Stomach (tissue), 19 donors: ENCODE measurements around the gene TMEM101. TPM values are rescaled to one million over a fixed set of nuclear protein-coding genes. Genes with fewer than 3 reads are reported as not detected.

Experiments used
- DNase-seq, 2 donors: peaks; one replicate each; pipeline versions ENCODE4 v3.0.0 to v3.0.0-alpha.2; 2013 to 2019
- H3K27ac ChIP-seq, 5 donors: fragments of 200-600 bp in 4 of 5; sonication (generic) in 4 of 5; one replicate each; pipeline ENCODE4 v1.5.1; 2013 to 2019; ENCODE audit warnings: mild to moderate bottlenecking in 1 of 5, moderate library complexity in 1 of 5
- H3K27me3 ChIP-seq, 3 donors: fragments of 200-600 bp; sonication (generic); one replicate each; pipeline ENCODE4 v1.5.1; 2017 to 2019; ENCODE audit warnings: mixed run types in 1 of 3
- H3K36me3 ChIP-seq, 4 donors: fragments of 200-600 bp; sonication (generic); 1 replicate in 3 of 4; 2 replicates in 1 of 4; pipeline ENCODE4 v1.5.1; 2016 to 2019
- H3K4me1 ChIP-seq, 4 donors: fragments of 200-600 bp; sonication (generic); one replicate each; pipeline ENCODE4 v1.5.1; 2016 to 2019
- H3K4me3 ChIP-seq, 4 donors: fragments of 200-600 bp; sonication (generic) in 3 of 4; one replicate each; pipeline ENCODE4 v1.5.1; 2016 to 2019; ENCODE audit warnings: mild to moderate bottlenecking in 1 of 4
- H3K9me3 ChIP-seq, 4 donors: fragments of 200-600 bp; sonication (generic); one replicate each; pipeline ENCODE4 v1.5.1; 2016 to 2019
- EP300 ChIP-seq: sonication (generic); formaldehyde crosslinking; IDR thresholded peaks from one replicate; pipeline ENCODE4 v1.6.1; 2017; ENCODE audit warnings: antibody characterized with exemption
- POLR2A ChIP-seq, 4 donors: fragments of 450-650 bp; IDR thresholded peaks; one replicate each; pipeline ENCODE4 v1.6.1; 2016; ENCODE audit warnings: antibody characterized with exemption in 4 of 4, control low read depth in 2 of 4, mild to moderate bottlenecking in 1 of 4, moderate library complexity in 1 of 4
- POLR2AphosphoS5 ChIP-seq, 3 donors: sonication (generic); formaldehyde crosslinking; IDR thresholded peaks; one replicate each; pipeline ENCODE4 v1.6.1; 2016; ENCODE audit warnings: antibody characterized with exemption in 3 of 3
- WGBS, 5 donors: extraction: QIAGEN DNeasy Blood & Tissue Kit in 3 of 5; methylation state at CpG; one replicate each; pipeline versions ENCODE4 v1.1.5 to v1.1.7; 2013 to 2018; 5-methylcytosine and 5-hydroxymethylcytosine counted together
- intact Hi-C: fragments of 100-400 bp; cut with DNase I; formaldehyde crosslinking; loops from one replicate; pipeline ENCODE4 v1.15.1; 2023; ENCODE audit warnings: low total_unique reads
- long read RNA-seq, 10 donors: transcript quantifications; one replicate each; lab custom pipeline, GENCODE V29; 2026
- polyA plus RNA-seq, 3 donors: library from polyadenylated mRNA; stranded (reverse); fragments of 200-250 nt; gene quantifications; one replicate each; pipeline ENCODE4 v1.2.3, GENCODE V29; 2013
- total RNA-seq, 5 donors: library from RNA; depleted of rRNA; stranded (reverse); fragments of >200 nt; gene quantifications; one replicate each; pipeline versions ENCODE4 v1.1.0 to v1.2.3, GENCODE V29; 2014 to 2016
- TF ChIP-seq, protein P1 (sequence below), 7 experiments: fragments of 450-650 bp in 4 of 7; fragments of 200-600 bp in 3 of 7; sonication (generic) in 3 of 7; IDR thresholded peaks; one replicate each; pipeline ENCODE4 v1.5.1; 2016 to 2019; ENCODE audit warnings: antibody characterized with exemption in 7 of 7, control low read depth in 2 of 7, mild to moderate bottlenecking in 1 of 7
- donor health status: healthy with polysubstance abuse.
- donor health status: Bipolar disorder and iron deficiency.
- donor health status: healthy.

The TMEM101 gene
- total RNA-seq (10 to 100 TPM in 4 of 5 donors, 1 to 10 TPM in 1; 1.8 to 41.9 (median 17.7) TPM), polyA plus RNA-seq (10 to 100 TPM; 29.6 to 40.8 (median 38.0) TPM)
- long read RNA-seq, donor 1, transcript TMEM101-201 (4 exons, 1,536 nt), result major isoform, 5 of 5 reads
- long read RNA-seq, donor 1, partial matches to known transcripts, result 0 of 5 reads
- long read RNA-seq, donor 1, other reads (novel, unspliced or antisense), result 0 of 5 reads
- long read RNA-seq, donor 2, transcript TMEM101-201 (4 exons, 1,536 nt), result major isoform, 8 of 8 reads
- long read RNA-seq, donor 2, partial matches to known transcripts, result 0 of 8 reads
- long read RNA-seq, donor 2, other reads (novel, unspliced or antisense), result 0 of 8 reads
- long read RNA-seq, donor 3, partial matches to known transcripts, result 0 of 4 reads
- long read RNA-seq, donor 3, other reads (novel, unspliced or antisense), result 0 of 4 reads
- long read RNA-seq, donor 4, partial matches to known transcripts, result 0 of 1 reads
- long read RNA-seq, donor 4, other reads (novel, unspliced or antisense), result 0 of 1 reads
- long read RNA-seq, donor 5, transcript TMEM101-201 (4 exons, 1,536 nt), result major isoform, 6 of 7 reads
- long read RNA-seq, donor 5, partial matches to known transcripts, result 0 of 7 reads
- long read RNA-seq, donor 5, other reads (novel, unspliced or antisense), result 0 of 7 reads
- long read RNA-seq, donor 6, transcript TMEM101-201 (4 exons, 1,536 nt), result major isoform, 19 of 26 reads
- long read RNA-seq, donor 6, partial matches to known transcripts, result 7 of 26 reads
- long read RNA-seq, donor 6, other reads (novel, unspliced or antisense), result 0 of 26 reads
- long read RNA-seq, donor 7, transcript TMEM101-201 (4 exons, 1,536 nt), result major isoform, 11 of 11 reads
- long read RNA-seq, donor 7, partial matches to known transcripts, result 0 of 11 reads
- long read RNA-seq, donor 7, other reads (novel, unspliced or antisense), result 0 of 11 reads
- long read RNA-seq, donor 8, partial matches to known transcripts, result 6 of 10 reads
- long read RNA-seq, donor 8, other reads (novel, unspliced or antisense), result 0 of 10 reads
- long read RNA-seq, donor 9, transcript TMEM101-201 (4 exons, 1,536 nt), result major isoform, 12 of 12 reads
- long read RNA-seq, donor 9, partial matches to known transcripts, result 0 of 12 reads
- long read RNA-seq, donor 9, other reads (novel, unspliced or antisense), result 0 of 12 reads
- long read RNA-seq, donor 10, transcript TMEM101-201 (4 exons, 1,536 nt), result major isoform, 6 of 6 reads
- long read RNA-seq, donor 10, partial matches to known transcripts, result 0 of 6 reads
- long read RNA-seq, donor 10, other reads (novel, unspliced or antisense), result 0 of 6 reads

DNA sequence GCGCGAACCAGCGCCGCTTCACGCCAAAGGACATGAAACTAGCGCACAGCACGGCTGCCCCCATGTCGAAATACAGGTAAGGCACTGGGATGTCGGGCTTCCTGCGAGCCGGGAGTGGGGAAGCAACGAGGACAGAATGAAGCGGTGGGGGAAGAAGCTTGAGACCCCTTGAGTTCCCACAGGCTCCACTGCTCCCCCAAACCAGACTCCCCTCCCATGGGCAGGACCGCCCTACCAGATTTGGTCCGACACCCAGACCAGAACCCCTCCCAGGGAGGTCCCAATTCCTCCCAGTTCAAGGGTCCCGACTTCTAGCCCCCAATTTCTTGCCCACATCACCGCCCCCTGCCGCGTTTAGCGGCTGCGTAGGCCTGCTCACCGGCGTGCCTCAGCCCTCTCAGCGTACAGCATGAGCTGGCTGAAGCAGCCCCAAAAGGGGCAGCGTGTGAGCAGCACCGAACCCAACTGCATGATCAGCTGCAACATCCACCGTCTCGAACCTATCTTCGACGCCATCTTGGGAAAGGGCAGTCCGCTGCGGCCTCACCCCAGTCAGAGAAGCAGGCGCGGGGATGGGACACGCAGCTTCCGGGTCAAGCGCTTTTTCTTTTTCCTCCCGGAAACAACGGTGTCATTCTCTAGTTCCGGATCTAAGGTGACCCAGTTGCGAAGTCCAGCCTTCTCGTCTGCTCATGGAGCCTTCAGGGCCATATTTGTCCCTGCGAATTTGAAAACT is at the start of gene TMEM101:
TSS of gene TMEM101 (minus strand) at position 527 of the 736 bp plus-strand sequence. CDS start at position 516, 11 bp downstream.
- Histone ChIP-seq H3K4me3 (peak within 1 kb of the TSS; percentile 70 to 97 (median 92)), H3K36me3 (peaks cover 4 to 26% (median 21%) of the 10 kb centered on the region in 4 donors), H3K9me3 (no peaks in the 10 kb centered on the region), H3K27ac (peak within 1 kb of the TSS; percentile 40 to 83 (median 81)), H3K27me3 (no peaks in the 10 kb centered on the region), H3K4me1 (peaks cover 17 to 34% (median 21%) of the 10 kb centered on the region in 4 donors)
- intact Hi-C loops, result no loop called here
- 0 to 2% (median 0%) methylated on average over 23 to 43 of the region's 43 CpGs for WGBS, 5 donors
- peak; percentile 67 to 96 (median 73) for TF ChIP-seq POLR2AphosphoS5 (IDR thresholded peaks at IDR 0.05)
- TF ChIP-seq, protein P1, sequence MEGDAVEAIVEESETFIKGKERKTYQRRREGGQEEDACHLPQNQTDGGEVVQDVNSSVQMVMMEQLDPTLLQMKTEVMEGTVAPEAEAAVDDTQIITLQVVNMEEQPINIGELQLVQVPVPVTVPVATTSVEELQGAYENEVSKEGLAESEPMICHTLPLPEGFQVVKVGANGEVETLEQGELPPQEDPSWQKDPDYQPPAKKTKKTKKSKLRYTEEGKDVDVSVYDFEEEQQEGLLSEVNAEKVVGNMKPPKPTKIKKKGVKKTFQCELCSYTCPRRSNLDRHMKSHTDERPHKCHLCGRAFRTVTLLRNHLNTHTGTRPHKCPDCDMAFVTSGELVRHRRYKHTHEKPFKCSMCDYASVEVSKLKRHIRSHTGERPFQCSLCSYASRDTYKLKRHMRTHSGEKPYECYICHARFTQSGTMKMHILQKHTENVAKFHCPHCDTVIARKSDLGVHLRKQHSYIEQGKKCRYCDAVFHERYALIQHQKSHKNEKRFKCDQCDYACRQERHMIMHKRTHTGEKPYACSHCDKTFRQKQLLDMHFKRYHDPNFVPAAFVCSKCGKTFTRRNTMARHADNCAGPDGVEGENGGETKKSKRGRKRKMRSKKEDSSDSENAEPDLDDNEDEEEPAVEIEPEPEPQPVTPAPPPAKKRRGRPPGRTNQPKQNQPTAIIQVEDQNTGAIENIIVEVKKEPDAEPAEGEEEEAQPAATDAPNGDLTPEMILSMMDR (IDR thresholded peaks at IDR 0.05), result peak in 1 of 7 experiments; percentile 30
- TF ChIP-seq POLR2A (IDR thresholded peaks at IDR 0.05), result no peak
- no peak for TF ChIP-seq EP300
- DNase-seq, result peak; percentile 92 to 97

DNA sequence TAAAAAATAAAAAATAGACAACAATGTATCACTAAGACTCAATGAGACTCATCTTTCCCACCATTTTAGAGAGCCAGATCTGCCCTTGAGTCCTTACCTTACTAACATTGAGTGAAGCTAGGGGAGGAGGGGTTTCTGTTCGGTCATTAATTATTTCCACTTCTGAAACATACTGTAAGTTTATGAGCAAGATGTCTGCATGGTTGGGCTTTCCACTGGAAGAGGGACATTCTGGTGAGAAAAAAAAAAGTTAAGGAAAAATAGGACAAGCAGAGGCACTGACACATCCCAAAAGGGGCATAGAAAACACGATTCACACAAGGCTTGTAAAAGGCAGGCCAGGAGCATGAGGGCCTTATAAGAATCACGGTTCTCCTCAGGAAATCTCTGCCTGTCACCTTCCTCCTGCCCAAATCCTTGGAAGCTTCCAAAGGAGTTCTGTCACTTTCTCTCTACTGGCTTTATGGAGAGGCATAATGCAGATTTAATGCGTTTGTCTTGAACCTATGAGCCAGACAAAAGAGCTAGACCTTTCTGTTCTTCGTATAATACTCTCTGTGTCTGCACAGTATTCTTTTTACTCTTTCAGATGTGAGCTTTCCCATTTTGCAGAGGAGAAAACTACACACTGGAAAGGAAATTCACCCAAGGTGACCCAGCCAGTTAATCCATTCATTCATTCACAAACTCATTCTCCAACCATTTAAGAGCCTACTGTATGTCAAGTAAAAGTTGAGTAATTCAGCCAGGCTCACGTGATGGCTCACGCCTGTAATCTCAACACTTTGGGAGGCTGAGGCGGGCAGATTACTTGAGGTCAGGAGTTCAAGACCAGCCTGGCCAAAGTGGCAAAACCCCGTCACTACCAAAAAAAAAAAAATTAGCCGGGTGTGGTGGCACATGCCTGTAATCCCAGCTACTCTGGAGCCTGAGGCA is 49.2 kb upstream of the TMEM101 start:
- intact Hi-C loops, result no loop called here
- TF ChIP-seq, protein P1 (IDR thresholded peaks at IDR 0.05), result no peak
- no peak for TF ChIP-seq POLR2A (IDR thresholded peaks at IDR 0.05)
- no peak for TF ChIP-seq EP300
- TF ChIP-seq POLR2AphosphoS5 (IDR thresholded peaks at IDR 0.05), result no peak
- no peak overlapping the region for H3K27ac ChIP-seq
- H3K9me3 ChIP-seq, result no peaks in the 10 kb centered on the region
- H3K4me1 ChIP-seq, result peaks cover 19 to 64% (median 36%) of the 10 kb centered on the region in 4 donors
- peaks cover 25 to 53% (median 50%) of the 10 kb centered on the region in 4 donors for H3K36me3 ChIP-seq
- 58 to 78% (median 64%) methylated on average over 10 of the region's 10 CpGs for WGBS, 5 donors
- H3K4me3 ChIP-seq, result no peak overlapping the region
- H3K27me3 ChIP-seq, result no peaks in the 10 kb centered on the region
- DNase-seq, result no peak

DNA sequence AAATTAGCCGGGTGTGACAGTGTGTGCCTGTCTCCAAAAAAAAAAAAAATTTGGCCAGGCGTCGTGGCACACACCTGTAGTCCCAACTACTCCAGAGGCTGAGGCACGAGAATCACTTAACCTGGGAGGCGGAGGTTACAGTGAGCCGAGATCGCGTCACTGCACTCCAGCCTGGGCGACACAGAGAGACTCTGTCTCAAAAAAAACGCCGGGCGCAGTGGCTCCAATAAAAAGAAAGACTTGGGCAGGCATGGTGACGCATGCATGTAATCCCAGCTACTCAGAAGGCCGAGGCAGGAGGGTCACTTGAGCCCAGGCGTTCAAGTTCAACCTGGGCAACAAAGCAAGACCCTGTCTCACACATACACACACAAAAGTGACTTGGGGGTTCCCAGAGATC is 48.1 kb upstream of the TMEM101 start:
- no peak for TF ChIP-seq POLR2A (IDR thresholded peaks at IDR 0.05)
- TF ChIP-seq, protein P1 (IDR thresholded peaks at IDR 0.05), result no peak
- no peak for TF ChIP-seq POLR2AphosphoS5 (IDR thresholded peaks at IDR 0.05)
- TF ChIP-seq EP300, result no peak
- WGBS, 5 donors, result 92 to 95% (median 94%) methylated on average over 15 of the region's 15 CpGs
- H3K4me1 ChIP-seq, result peaks cover 19 to 64% (median 39%) of the 10 kb centered on the region in 4 donors
- H3K4me3 ChIP-seq, result no peak overlapping the region
- H3K9me3 ChIP-seq, result no peaks in the 10 kb centered on the region
- no peaks in the 10 kb centered on the region for H3K27me3 ChIP-seq
- H3K36me3 ChIP-seq, result peaks cover 31 to 64% (median 59%) of the 10 kb centered on the region in 4 donors
- no peak for DNase-seq
- H3K27ac ChIP-seq, result no peak overlapping the region
- intact Hi-C loops, result no loop called here
